HepG2 (cell line): ENCODE measurements around the gene SAC3D1. TPM values are rescaled to one million over a fixed set of nuclear protein-coding genes. Genes with fewer than 3 reads are reported as not detected.

Experiments used
- ARID5B ChIP-seq: IDR thresholded peaks from 2 replicates; pipeline ENCODE4 v1.4.0; 2020; ENCODE audit warnings: mild to moderate bottlenecking, missing genetic modification reagents
- E2F1 ChIP-seq: sonication (generic); formaldehyde crosslinking; IDR thresholded peaks from 2 replicates; pipeline ENCODE4 v1.5.0; 2020; ENCODE audit warnings: missing genetic modification reagents
- ELF3 ChIP-seq: IDR thresholded peaks from 2 replicates; pipeline ENCODE4 v1.6.1; 2016; ENCODE audit warnings: missing genetic modification reagents, missing compliant biosample characterization
- MNT ChIP-seq: fragments of 450-650 bp; IDR thresholded peaks from 2 replicates; pipeline ENCODE4 v1.6.1; 2016
- NFYB ChIP-seq: sonication (generic); formaldehyde crosslinking; IDR thresholded peaks from 2 replicates; pipeline ENCODE4 v1.4.0; 2020; ENCODE audit warnings: missing genetic modification reagents
- NONO ChIP-seq, 2 experiments: fragments of 450-650 bp in 1 of 2; sonication (generic) in 1 of 2; formaldehyde crosslinking in 1 of 2; IDR thresholded peaks in 1 of 2; conservative IDR thresholded peaks in 1 of 2; 2 replicates each; pipeline versions ENCODE4 v1.6.1 to v1.8.0; 2017 to 2022; ENCODE audit warnings: mild to moderate bottlenecking in 1 of 2, missing genetic modification reagents in 1 of 2, moderate library complexity in 1 of 2
- NR1H2 ChIP-seq: sonication (generic); formaldehyde crosslinking; IDR thresholded peaks from 2 replicates; pipeline ENCODE4 v1.8.1; 2022; ENCODE audit warnings: low read depth, missing genetic modification reagents, borderline replicate concordance
- SMAD1 ChIP-seq: sonication (generic); formaldehyde crosslinking; IDR thresholded peaks from 2 replicates; pipeline ENCODE4 v1.4.0; 2020; ENCODE audit warnings: missing genetic modification reagents, low read depth, mild to moderate bottlenecking, borderline replicate concordance
- STAT5B ChIP-seq: sonication (generic); formaldehyde crosslinking; IDR thresholded peaks from 2 replicates; pipeline ENCODE4 v1.4.0; 2020; ENCODE audit warnings: missing genetic modification reagents
- TRAFD1 ChIP-seq: sonication (generic); formaldehyde crosslinking; IDR thresholded peaks from 2 replicates; pipeline ENCODE4 v1.5.1; 2020; ENCODE audit warnings: missing genetic modification reagents, mild to moderate bottlenecking, borderline replicate concordance
- XBP1 ChIP-seq: sonication (generic); formaldehyde crosslinking; IDR thresholded peaks from 2 replicates; pipeline ENCODE4 v1.5.0; 2020; ENCODE audit warnings: missing genetic modification reagents
- ZBED4 ChIP-seq: sonication (generic); formaldehyde crosslinking; IDR thresholded peaks from 2 replicates; pipeline ENCODE4 v1.4.0; 2020; ENCODE audit warnings: missing genetic modification reagents, borderline replicate concordance
- ZUFSP ChIP-seq: sonication (generic); formaldehyde crosslinking; IDR thresholded peaks from 2 replicates; pipeline ENCODE4 v1.9.0; 2021; ENCODE audit warnings: missing genetic modification reagents, mild to moderate bottlenecking, borderline replicate concordance
- polyA plus RNA-seq, 8 experiments: library from polyadenylated mRNA; depleted of rRNA in 3 of 8; stranded (reverse) in 7 of 8; unstranded in 1 of 8; fragments of >200 nt; fragmentation: Illumina TruSeq in 4 of 8; extraction: Trizol in 4 of 8; gene quantifications; 2 replicates each; pipeline versions ENCODE4 v1.2.1 to v1.2.3, GENCODE V29; 2011 to 2016; ENCODE audit warnings: low read depth in 4 of 8, missing spikeins in 1 of 8, mixed read lengths in 1 of 8; ENCODE audit not compliant: insufficient read depth in 1 of 8
- total RNA-seq, 5 experiments: library from RNA; depleted of rRNA; stranded (reverse); fragments of >200 nt; fragmentation: Illumina TruSeq; extraction: Trizol; gene quantifications; 2 replicates each; pipeline ENCODE4 v1.2.3, GENCODE V29; 2016; ENCODE audit warnings: low read depth in 1 of 5

SAC3D1 gene
- total and polyA plus RNA-seq, 2 of the 13 experiments (the other 11 are each of a cell fraction or from before 2014, with no cell fraction given), result 7.4 to 36.3 TPM

- TF ChIP-seq E2F1 (CRISPR knock-in tag) (no peak), TRAFD1 (CRISPR knock-in tag) (no peak), ELF3 (peak; percentile 71; the same call in 1 of the 2 replicates), ARID5B (CRISPR knock-in tag) (peak; percentile 77), ZBED4 (CRISPR knock-in tag) (peak; percentile 74; the same call in 1 of the 2 replicates), NONO (IDR thresholded peaks at IDR 0.05) (no peak), NONO (CRISPR knock-in tag; conservative IDR thresholded peaks at IDR 0.05) (peak; percentile 72), ZUFSP (no peak), XBP1 (CRISPR knock-in tag) (no peak), SMAD1 (CRISPR knock-in tag) (no peak), NR1H2 (CRISPR knock-in tag) (no peak), STAT5B (no peak), NFYB (CRISPR knock-in tag) (peak; percentile 19; the same call in 1 of the 2 replicates), MNT (peak; percentile 62)
Measured at GRCh38 chr11:64996710-64997380, 44.2 kb upstream of the SAC3D1 start, which contains the start of gene BATF2 (continued).
